ENCODE data around the gene EXOSC3. TPM values are rescaled to one million over a fixed set of nuclear protein-coding genes. Genes with fewer than 3 reads are reported as not detected.
A peak's percentile ranks its signal among the peaks of the same experiment; 100 is the strongest.

Gene EXOSC3
- total RNA-seq, 2 donors from 2014 or later = 48.5 to 54.5 TPM

DNA sequence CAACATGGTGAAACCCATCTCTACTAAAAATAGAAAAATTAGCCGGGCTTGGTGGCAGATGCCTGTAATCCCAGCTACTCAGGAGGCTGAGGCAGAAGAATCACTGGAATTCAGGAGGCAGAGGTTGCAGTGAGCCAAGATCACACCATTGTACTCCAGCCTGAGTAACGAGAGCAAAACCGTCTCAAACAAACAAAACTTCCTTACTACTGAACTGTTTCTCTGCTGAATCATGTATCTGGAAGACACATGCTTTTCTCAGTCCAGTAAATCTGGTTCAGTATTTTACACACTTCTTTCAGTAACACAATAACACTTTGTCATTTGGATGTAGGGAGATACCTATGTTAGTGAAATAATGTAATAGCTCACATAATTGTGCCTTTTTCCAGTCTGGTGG, 23.4 kb downstream of the EXOSC3 start:
- no peak overlapping the region for H3K4me3 ChIP-seq
- no peak for DNase-seq (ENCODE audit: low spot score)
- intact Hi-C loops (cut with DNase I) = no loop called here
- TF ChIP-seq POLR2AphosphoS5 (IDR thresholded peaks at IDR 0.05) (no peak), POLR2A (IDR thresholded peaks at IDR 0.05) (no peak), CTCF (IDR thresholded peaks at IDR 0.05) (no peak)
- H3K36me3 ChIP-seq = no peaks in the 10 kb centered on the region
- no peaks in the 10 kb centered on the region for H3K4me1 ChIP-seq (replicated peaks)
- H3K27me3 ChIP-seq (replicated peaks; ENCODE audit: insufficient read depth) = no peaks in the 10 kb centered on the region
- H3K27ac ChIP-seq = no peak overlapping the region
- WGBS = 48% methylated on average over 3 of the region's 3 CpGs
- no peaks in the 10 kb centered on the region for H3K9me3 ChIP-seq

DNA sequence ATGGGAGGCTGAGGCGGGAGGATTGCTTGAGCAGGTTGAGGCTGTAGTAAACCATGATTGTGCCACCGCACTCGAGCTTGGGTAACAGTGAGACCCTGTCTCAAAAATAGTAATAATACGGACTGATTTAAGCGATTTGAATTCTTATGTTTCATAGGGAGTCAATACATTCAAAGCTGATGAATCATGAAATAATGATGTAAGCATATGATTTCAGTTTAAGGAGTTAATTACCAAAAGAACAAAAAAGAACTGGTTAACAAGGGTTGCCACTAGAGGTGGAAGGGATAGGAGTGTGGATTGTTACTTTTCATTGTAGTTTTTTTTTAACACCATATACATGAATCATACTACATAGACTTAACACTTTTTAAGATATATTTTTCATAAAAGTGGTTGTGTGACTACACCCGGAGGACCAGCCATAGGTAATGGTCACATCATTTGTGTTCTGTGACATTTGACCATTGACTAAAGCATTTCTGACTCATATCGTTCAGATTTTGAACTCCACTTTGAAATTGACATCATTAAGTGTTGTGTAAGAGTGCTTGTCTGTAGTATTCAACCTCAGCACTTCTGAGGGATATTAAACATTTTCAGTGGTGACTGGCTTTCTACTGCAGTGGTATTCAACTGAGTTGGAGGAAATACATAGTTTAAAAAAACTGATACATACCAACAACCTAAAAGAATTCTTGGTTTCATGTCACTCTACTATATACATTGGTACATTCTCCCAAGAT, 24.3 kb downstream of the EXOSC3 start:
- TF ChIP-seq POLR2A (IDR thresholded peaks at IDR 0.05) (no peak), POLR2AphosphoS5 (IDR thresholded peaks at IDR 0.05) (no peak), CTCF (IDR thresholded peaks at IDR 0.05) (no peak)
- no peak overlapping the region for H3K4me3 ChIP-seq
- no peaks in the 10 kb centered on the region for H3K27me3 ChIP-seq (replicated peaks; ENCODE audit: insufficient read depth)
- no peak for DNase-seq (ENCODE audit: low spot score)
- H3K27ac ChIP-seq = no peak overlapping the region
- H3K4me1 ChIP-seq (replicated peaks) = no peaks in the 10 kb centered on the region
- H3K36me3 ChIP-seq = no peaks in the 10 kb centered on the region
- WGBS = 90% methylated on average over 7 of the region's 7 CpGs
- intact Hi-C loops (cut with DNase I) = no loop called here
- H3K9me3 ChIP-seq = no peaks in the 10 kb centered on the region

DNA sequence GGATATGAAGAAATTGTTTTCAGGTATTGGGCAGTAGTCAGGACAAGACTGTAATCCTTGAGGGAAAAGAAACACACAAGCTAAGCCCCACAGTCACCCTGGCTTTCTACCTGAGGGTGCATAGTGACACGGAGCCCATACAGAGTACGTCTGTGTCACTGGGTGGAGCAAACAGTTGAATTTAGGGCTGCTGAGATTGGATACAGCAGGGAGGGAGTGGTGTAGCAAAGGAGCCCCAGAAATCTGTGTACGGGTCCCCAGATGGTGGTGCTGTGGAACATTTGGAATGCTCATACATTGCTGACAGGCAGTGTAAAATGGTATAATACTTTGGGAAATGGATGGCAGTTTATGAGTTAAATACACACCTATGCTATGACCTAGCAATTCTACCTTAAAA, 26.1 kb downstream of the EXOSC3 start:
- TF ChIP-seq CTCF (IDR thresholded peaks at IDR 0.05) (no peak), POLR2A (IDR thresholded peaks at IDR 0.05) (no peak)
- Histone ChIP-seq H3K27me3 (replicated peaks; ENCODE audit: insufficient read depth) (no peaks in the 10 kb centered on the region), H3K36me3 (no peaks in the 10 kb centered on the region), H3K4me3 (no peak overlapping the region), H3K4me1 (replicated peaks) (no peaks in the 10 kb centered on the region), H3K9me3 (no peaks in the 10 kb centered on the region), H3K27ac (no peak overlapping the region)
- no peak for DNase-seq (ENCODE audit: low spot score)
- intact Hi-C loops (cut with DNase I) = no loop called here
- 75% methylated on average over 3 of the region's 3 CpGs for WGBS

DNA sequence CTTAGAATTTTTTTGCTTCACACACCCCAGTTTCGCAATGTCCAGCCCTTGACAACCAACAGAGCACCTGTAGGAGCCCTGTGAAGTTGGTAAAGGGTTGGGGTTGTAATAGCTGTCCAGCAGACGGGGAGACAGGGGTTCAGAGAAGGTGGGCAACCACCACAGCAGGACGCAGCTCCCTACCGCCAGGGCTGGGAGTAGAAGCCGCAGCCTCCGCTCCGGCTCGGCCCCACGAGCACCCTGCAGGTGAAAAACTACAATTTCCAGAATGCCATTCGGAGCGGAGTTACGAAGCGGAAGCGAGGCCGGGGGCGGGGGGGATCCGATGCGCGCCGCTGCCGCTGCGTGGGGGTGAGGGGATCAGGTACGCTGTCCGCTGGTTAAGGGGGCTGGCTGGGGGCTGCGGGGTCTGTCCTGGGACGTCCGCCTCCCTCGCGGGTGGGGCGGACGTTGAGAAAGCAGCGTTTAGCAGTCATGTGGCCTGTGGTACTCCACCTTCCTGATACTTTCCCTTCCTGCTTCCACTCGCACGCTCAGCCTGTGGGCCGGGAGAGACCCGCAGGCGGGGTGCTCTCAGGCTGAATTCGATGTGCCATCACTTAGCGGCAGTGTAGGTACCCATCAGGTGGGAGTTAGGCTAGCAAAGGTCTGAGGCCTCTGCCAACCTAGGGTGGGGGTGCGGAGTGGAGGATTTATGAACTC, 31.2 kb downstream of the EXOSC3 start, which contains the start of gene TRMT10B:
TSS of gene TRMT10B (plus strand) at position 317 of the 702 bp plus-strand sequence. CDS start 8,127 bp downstream, outside the sequence.
- Histone ChIP-seq H3K27ac (peak within 1 kb of the TSS; percentile 81 to 90), H3K9me3 (no peaks in the 10 kb centered on the region), H3K36me3 (no peaks in the 10 kb centered on the region), H3K4me3 (peak within 1 kb of the TSS; percentile 75 to 90), H3K27me3 (replicated peaks; ENCODE audit: insufficient read depth) (no peaks in the 10 kb centered on the region), H3K4me1 (replicated peaks) (no peaks in the 10 kb centered on the region)
- TF ChIP-seq CTCF (IDR thresholded peaks at IDR 0.05) (peak in 1 of 4 experiments; percentile 27), POLR2AphosphoS5 (IDR thresholded peaks at IDR 0.05) (peak; percentile 25), POLR2A (IDR thresholded peaks at IDR 0.05) (no peak)
- DNase-seq (ENCODE audit: low spot score) = peak; percentile 40
- 3% methylated on average over 40 of the region's 40 CpGs for WGBS
- intact Hi-C loops (cut with DNase I) = loop anchor here (5.0 kb wide), 1 partner anchor 266 kb away; the partner anchor contains the start of gene POLR1E
